ENCODE measurements around the gene ACP2.

GRCh38 chr11:47234669-47235100 is 13.9 kb downstream of the ACP2 start:
- TF ChIP-seq FOXM1 (IDR thresholded peaks at IDR 0.05; ENCODE audit: borderline replicate concordance) = no peak
- no peak for TF ChIP-seq FOXA1 (IDR thresholded peaks at IDR 0.05)
- no peak for TF ChIP-seq HDGF (IDR thresholded peaks at IDR 0.05; ENCODE audit: borderline replicate concordance)
- no peak for TF ChIP-seq SP1 (IDR thresholded peaks at IDR 0.05)
- no peak for TF ChIP-seq ARNT (IDR thresholded peaks at IDR 0.05)
- TF ChIP-seq BHLHE40 (IDR thresholded peaks at IDR 0.05; ENCODE audit: borderline replicate concordance) = no peak
- no peak for TF ChIP-seq FOXK2 (IDR thresholded peaks at IDR 0.05)
- no peak for TF ChIP-seq NFRKB (IDR thresholded peaks at IDR 0.05)
- no peak for TF ChIP-seq LEF1 (IDR thresholded peaks at IDR 0.05; ENCODE audit: borderline replicate concordance)
- no peak for TF ChIP-seq TARDBP (IDR thresholded peaks at IDR 0.05)
- no peak for TF ChIP-seq CTBP1 (IDR thresholded peaks at IDR 0.05; ENCODE audit: borderline replicate concordance)
- TF ChIP-seq, protein P1, sequence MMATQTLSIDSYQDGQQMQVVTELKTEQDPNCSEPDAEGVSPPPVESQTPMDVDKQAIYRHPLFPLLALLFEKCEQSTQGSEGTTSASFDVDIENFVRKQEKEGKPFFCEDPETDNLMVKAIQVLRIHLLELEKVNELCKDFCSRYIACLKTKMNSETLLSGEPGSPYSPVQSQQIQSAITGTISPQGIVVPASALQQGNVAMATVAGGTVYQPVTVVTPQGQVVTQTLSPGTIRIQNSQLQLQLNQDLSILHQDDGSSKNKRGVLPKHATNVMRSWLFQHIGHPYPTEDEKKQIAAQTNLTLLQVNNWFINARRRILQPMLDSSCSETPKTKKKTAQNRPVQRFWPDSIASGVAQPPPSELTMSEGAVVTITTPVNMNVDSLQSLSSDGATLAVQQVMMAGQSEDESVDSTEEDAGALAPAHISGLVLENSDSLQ (IDR thresholded peaks at IDR 0.05) = no peak
